ENCODE data around the gene SLC9A9.
"Not testable (repeated sequence)": the region's sequence is repeated elsewhere in the genome, so short reads cannot be mapped to it uniquely, and the experiment has no call there.

SLC9A9 gene

DNA sequence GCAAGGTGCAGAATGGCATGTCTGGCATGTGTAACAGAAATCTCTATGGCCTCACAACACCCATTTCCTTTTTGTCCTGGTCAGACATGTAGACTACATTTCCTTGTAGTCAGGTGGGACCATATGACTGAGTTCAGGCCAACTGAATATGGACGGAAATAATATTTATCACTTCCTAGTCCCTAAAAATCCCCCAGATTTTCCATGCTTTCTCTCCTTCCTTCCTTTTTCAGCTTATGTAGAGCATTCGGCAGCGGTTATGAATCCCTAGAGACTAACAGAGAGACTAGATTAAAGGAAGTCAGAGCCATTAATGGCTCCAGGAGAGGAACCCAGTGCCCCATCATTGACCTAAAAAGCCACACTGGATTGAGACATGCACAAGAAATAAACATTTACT, 35.8 kb downstream of the SLC9A9 start:
- DNase-seq (ENCODE audit: low spot score), result no peak
- TF ChIP-seq CTCF (IDR thresholded peaks at IDR 0.05; ENCODE audit: extremely low read depth, missing control alignments), result no peak

DNA sequence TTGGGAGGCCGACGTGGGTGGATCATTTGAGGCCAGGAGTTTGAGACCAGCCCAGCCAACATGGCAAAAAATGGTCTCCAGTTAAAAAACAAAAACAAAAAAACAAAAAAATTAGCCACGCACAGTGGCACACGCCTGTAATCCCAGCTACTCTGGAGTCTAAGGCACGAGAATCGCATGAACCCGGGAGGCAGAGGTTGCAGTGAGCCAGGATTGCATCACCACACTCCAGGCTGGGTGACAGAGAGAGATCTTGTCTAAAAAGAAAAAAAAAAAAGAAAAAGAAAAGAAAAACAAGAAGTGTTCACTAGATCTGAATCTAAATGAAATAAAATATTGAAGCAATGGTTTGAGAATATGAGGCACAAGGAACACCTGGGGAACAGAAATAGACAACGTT, 36.7 kb downstream of the SLC9A9 start:
- TF ChIP-seq CTCF (IDR thresholded peaks at IDR 0.05; ENCODE audit: extremely low read depth, missing control alignments), result no peak
- DNase-seq (ENCODE audit: low spot score), result no peak

DNA sequence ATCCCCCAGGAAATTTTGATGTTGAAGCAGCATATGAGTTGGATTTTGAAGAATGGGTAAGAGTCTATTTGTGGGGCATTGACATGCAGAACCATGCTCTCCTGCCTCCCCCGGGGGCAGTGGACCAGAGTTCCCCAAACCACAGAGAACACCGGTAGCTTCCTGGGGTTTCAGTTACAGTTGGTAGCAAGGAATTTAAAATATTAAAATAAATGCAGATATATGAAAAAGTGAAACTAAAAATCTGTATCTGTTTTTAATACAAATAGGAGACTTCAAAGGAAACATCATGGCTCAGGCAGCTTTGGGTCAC, 37.4 kb downstream of the SLC9A9 start:
- DNase-seq (ENCODE audit: low spot score), result no peak
- TF ChIP-seq CTCF (IDR thresholded peaks at IDR 0.05; ENCODE audit: extremely low read depth, missing control alignments), result no peak

DNA sequence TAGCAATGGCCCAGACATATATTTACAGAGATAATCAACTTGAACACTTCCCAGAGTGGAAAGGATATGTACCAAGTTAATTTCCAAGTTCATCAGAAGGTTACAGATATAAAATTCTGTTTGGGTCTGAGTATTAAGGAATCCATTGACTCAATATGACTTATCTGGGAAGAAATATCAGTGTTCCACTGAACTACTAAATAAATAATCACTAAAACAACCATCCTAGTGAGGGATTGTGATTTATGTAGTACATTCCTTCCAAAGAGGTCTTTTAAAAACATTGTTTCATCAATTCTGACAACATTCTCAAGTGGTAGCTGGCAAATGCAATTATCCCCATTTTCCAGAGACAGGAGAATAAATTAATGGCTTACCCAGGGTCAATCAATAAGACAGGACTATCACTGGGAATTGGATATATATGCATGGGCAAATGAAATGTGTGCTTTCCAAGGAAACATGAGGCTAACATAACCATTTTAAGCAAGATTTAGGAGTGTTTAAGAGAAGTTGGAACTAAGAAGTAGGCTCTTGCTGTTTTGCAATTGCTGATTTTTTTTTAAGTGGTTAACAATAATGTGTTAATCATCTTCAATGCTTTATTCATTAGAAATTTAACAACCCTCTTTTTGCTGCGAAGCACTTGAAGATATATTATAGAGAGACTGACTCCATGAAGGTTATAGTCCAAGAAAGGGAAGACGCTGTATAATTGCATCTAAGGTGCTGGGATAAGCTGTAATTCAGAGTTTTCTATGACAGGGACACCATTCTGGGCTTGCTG, 37.9 kb downstream of the SLC9A9 start:
- TF ChIP-seq CTCF (IDR thresholded peaks at IDR 0.05; ENCODE audit: extremely low read depth, missing control alignments), result no peak
- DNase-seq (ENCODE audit: low spot score), result no peak

DNA sequence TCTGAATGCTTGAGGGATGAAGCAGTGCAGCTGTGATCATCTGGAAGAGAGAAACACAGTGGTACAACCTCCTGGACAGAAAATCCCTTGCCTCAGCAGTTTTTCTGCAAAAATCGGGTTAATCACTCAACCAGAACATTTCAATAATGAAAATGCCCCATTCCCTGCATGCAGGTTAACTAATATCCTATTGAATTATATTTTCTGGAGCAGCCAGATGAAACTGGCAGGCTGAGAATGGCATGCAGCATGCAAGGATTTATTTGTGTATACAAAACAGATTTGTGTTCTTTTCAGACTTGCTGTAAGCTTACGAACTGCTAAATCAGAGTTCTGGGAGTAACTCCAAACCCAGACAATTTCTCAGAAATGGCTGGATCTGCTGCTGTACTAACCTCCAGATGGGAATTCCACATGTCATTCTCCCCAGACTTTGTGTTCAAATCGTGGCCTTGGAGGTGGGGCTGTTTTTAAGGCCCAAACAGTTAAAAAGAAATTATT, 39.1 kb downstream of the SLC9A9 start:
- TF ChIP-seq CTCF (IDR thresholded peaks at IDR 0.05; ENCODE audit: extremely low read depth, missing control alignments), result no peak
- no peak for DNase-seq (ENCODE audit: low spot score)

DNA sequence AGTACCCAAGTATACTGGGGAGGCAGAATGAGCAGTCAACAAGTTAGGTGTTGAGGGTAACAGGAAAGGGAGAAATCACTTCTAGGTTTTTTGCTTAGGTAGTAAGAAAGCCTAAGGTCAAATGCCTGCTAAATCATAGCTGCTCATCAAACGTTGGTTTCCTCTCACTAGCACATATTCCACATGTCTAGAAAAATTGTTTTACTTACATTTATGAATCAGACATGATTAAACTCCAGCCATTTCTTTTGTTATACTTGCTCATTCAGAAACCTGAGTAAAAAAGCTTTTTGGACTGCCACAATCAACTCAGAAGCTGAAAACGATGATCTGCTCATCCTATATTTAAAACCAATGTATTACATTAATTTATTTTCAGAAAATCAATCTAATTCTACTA, 40.2 kb downstream of the SLC9A9 start:
- TF ChIP-seq CTCF (IDR thresholded peaks at IDR 0.05; ENCODE audit: extremely low read depth, missing control alignments), result no peak
- DNase-seq (ENCODE audit: low spot score), result no peak

DNA sequence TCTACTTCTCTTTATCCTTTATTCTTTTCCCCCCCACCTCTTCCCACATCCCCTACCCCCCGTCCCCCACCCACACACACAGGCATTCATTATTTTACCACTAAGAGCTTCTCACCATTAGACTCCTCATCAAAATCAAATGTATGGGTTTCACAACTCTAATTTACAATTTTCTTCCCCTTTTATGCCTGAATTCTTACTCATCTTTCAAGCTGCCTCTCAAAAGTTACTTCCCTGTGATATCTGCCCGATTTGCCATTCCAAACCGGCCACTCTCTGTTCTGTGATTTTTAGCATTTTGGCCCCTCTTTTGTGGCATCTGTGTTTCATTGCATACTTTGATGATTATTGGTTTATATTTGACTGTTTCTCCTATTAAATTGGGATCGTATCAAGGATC, 42.2 kb downstream of the SLC9A9 start:
- no peak for DNase-seq (ENCODE audit: low spot score)
- no peak for TF ChIP-seq CTCF (IDR thresholded peaks at IDR 0.05; ENCODE audit: extremely low read depth, missing control alignments)

DNA sequence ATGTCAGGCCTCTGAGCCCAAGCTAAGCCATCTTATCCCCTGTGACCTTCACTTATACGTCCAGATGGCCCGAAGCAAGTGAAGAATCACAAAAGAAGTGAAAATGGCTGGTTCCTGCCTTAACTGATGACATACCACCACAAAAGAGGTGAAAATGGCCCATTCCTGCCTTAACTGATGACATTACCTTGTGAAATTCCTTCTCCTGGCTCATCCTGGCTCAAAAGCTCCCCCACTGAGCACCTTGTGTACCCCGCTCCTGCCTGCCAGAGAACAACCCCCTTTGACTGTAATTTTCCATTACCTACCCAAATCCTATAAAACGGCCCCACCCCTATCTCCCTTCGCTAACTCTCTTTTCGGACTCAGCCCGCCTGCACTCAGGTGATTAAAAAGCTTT, 42.8 kb downstream of the SLC9A9 start:
- DNase-seq (ENCODE audit: low spot score), result not testable (repeated sequence)

DNA sequence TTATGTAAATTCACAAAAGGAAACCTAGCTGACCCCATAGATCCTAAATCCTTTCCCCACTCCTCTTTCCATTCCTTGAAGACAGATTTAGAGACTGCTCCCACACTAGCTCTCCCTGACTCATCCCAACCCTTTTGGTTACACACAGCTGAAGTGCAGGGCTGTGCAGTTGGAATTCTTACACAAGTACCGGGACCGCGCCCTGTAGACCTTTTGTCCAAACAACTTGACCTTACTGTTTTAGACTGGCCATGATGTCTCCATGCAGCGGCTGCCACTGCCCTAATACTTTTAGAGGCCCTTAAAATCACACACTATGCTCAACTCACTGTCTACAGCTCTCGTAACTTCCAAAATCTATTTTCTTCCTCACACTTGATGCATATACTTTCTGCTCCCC, 47.2 kb downstream of the SLC9A9 start:
- not testable (repeated sequence) for DNase-seq (ENCODE audit: low spot score)

- DNase-seq (ENCODE audit: low spot score), result not testable (repeated sequence)
Measured at GRCh38 chr3:143798151-143798550, 50.1 kb downstream of the SLC9A9 start.

All from GM20000 (cell line).